Endothelial cell of umbilical vein (primary cell): ENCODE measurements around the gene KLC1.

Experiments used
- CTCF ChIP-seq, 2 donors: IDR thresholded peaks; 1 replicate in 1 of 2; 2 replicates in 1 of 2; pipeline ENCODE4 v1.5.1; 2011; ENCODE audit warnings: low read length in 2 of 2, mild to moderate bottlenecking in 2 of 2, moderate library complexity in 2 of 2, control low read depth in 1 of 2, inconsistent platforms in 1 of 2, low read depth in 1 of 2; ENCODE audit not compliant: insufficient read depth in 1 of 2; ENCODE audit errors: extremely low read depth in 1 of 2
- EZH2 ChIP-seq: IDR thresholded peaks from 2 replicates; pipeline ENCODE4 v1.6.1; 2012; ENCODE audit warnings: borderline replicate concordance, low read depth, mild to moderate bottlenecking, moderate library complexity, low read length, inconsistent platforms; ENCODE audit not compliant: severe bottlenecking
- GATA2 ChIP-seq: IDR thresholded peaks from 2 replicates; pipeline ENCODE4 v1.7.0; 2011; ENCODE audit warnings: low read depth, mild to moderate bottlenecking, moderate library complexity, mixed read lengths, low read length; ENCODE audit not compliant: insufficient read length, insufficient read depth
- MYC ChIP-seq: IDR thresholded peaks from one replicate; pipeline ENCODE4 v1.6.1; 2011; ENCODE audit warnings: mild to moderate bottlenecking, low read depth, low read length
- POLR2AphosphoS5 ChIP-seq: IDR thresholded peaks from 2 replicates; pipeline ENCODE4 v1.6.1; 2012; ENCODE audit warnings: low read depth, mild to moderate bottlenecking, control low read depth, low read length, moderate library complexity; ENCODE audit not compliant: insufficient read depth
- TF ChIP-seq, protein P1 (sequence below): IDR thresholded peaks from 2 replicates; pipeline ENCODE4 v1.6.1; 2011; ENCODE audit not compliant: insufficient read depth, insufficient read length

- TF ChIP-seq CTCF (IDR thresholded peaks at IDR 0.05; ENCODE audit: extremely low read depth in 1 of 2, insufficient read depth in 1 of 2, low read depth in 1 of 2, low read length in 2 of 2) (no peak), GATA2 (no peak), MYC (no peak), EZH2 (no peak), POLR2AphosphoS5 (no peak)
- TF ChIP-seq, protein P1, sequence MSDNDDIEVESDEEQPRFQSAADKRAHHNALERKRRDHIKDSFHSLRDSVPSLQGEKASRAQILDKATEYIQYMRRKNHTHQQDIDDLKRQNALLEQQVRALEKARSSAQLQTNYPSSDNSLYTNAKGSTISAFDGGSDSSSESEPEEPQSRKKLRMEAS: no peak
Measured at GRCh38 chr14:103694572-103695026, 65.6 kb downstream of the KLC1 start.
